Endothelial cell of umbilical vein (primary cell): ENCODE results near the gene TMLHE. TPM values are rescaled to one million over a fixed set of nuclear protein-coding genes. Genes with fewer than 3 reads are reported as not detected.

ENCODE experiments used
- BruUV-seq: library from RNA; stranded (reverse); fragments of 400-500 nt; replicated peaks from 2 replicates; lab custom pipeline; 2021; lab: Mats Ljungman, UMichigan
- CTCF ChIA-PET: fragments of 300-600, 350-600 bp; sonication (Branson Sonifier 250); formaldehyde crosslinking; loops from one replicate; lab custom pipeline; 2021; ENCODE audit warnings: antibody characterized with exemption, inconsistent platforms; lab: Charles Lee
- POLR2A ChIA-PET: fragments of 300-600, 350-600 bp; sonication (Branson Sonifier 250); formaldehyde crosslinking; loops from one replicate; lab custom pipeline; 2021; ENCODE audit warnings: antibody characterized with exemption, inconsistent platforms; lab: Charles Lee
- DNase-seq: peaks from one replicate; pipeline ENCODE4 v3.0.0-alpha.2; 2011; ENCODE audit warnings: low read depth, low spot score
- FAIRE-seq: peaks from 2 replicates; lab custom pipeline; 2011; peaks lifted over from hg19 to GRCh38; lab: Jason Lieb, UNC
- H2AFZ ChIP-seq: 2 replicates; pipeline ENCODE4 v1.6.0; 2012; ENCODE audit warnings: low read depth, low read length, control low read depth, inconsistent platforms
- H3K27ac ChIP-seq: 2 replicates; pipeline ENCODE4 v1.5.1; 2011; ENCODE audit warnings: low read depth, mild to moderate bottlenecking, control low read depth, low read length, moderate library complexity; ENCODE audit not compliant: insufficient read depth
- H3K27me3 ChIP-seq, 2 experiments: 2 replicates each; pipeline versions ENCODE4 v1.6.0 to v1.6.1; 2011; ENCODE audit warnings: low read length in 2 of 2, mixed read lengths in 1 of 2; ENCODE audit not compliant: control insufficient read depth in 2 of 2, insufficient read depth in 2 of 2
- H3K36me3 ChIP-seq, 2 experiments: 2 replicates in 1 of 2; 3 replicates in 1 of 2; pipeline ENCODE4 v1.5.1; 2011; ENCODE audit warnings: low read length in 2 of 2, mild to moderate bottlenecking in 1 of 2, moderate library complexity in 1 of 2; ENCODE audit not compliant: control insufficient read depth in 2 of 2, insufficient read depth in 2 of 2; ENCODE audit errors: extremely low read depth in 1 of 2
- H3K4me1 ChIP-seq: 3 replicates; pipeline ENCODE4 v1.5.1; 2011; ENCODE audit warnings: mild to moderate bottlenecking, low read length; ENCODE audit not compliant: control insufficient read depth, insufficient read depth; ENCODE audit errors: extremely low read depth
- H3K4me2 ChIP-seq: 2 replicates; pipeline ENCODE4 v1.6.1; 2011; ENCODE audit warnings: low read length, control low read depth, mixed read lengths; ENCODE audit not compliant: insufficient read depth
- H3K4me3 ChIP-seq, 3 experiments: fragments of 200-600 bp in 1 of 3; sonication (generic), shearing (Covaris generic) in 1 of 3; replicated peaks in 1 of 3; 2 replicates each; pipeline ENCODE4 v1.5.1; 2011 to 2016; ENCODE audit warnings: control low read depth in 3 of 3, low read length in 3 of 3, mild to moderate bottlenecking in 2 of 3, inconsistent platforms in 1 of 3, low read depth in 1 of 3, moderate library complexity in 1 of 3; ENCODE audit not compliant: insufficient read depth in 1 of 3
- H3K79me2 ChIP-seq: 2 replicates; pipeline ENCODE4 v1.6.0; 2012; ENCODE audit warnings: low read length, inconsistent platforms; ENCODE audit not compliant: control insufficient read depth, insufficient read depth
- H3K9ac ChIP-seq: replicated peaks from 2 replicates; pipeline ENCODE3; 2011; ENCODE audit warnings: low read length, control low read depth; ENCODE audit not compliant: insufficient read depth; ENCODE audit errors: extremely low read depth
- H3K9me1 ChIP-seq: replicated peaks from 3 replicates; pipeline ENCODE4 v1.6.0; 2011; ENCODE audit warnings: mild to moderate bottlenecking, low read length; ENCODE audit not compliant: control insufficient read depth, insufficient read depth; ENCODE audit errors: extremely low read depth
- H3K9me3 ChIP-seq: replicated peaks from 2 replicates; pipeline ENCODE4 v1.5.1; 2012; ENCODE audit warnings: low read length, inconsistent platforms; ENCODE audit not compliant: control insufficient read depth, insufficient read depth
- H4K20me1 ChIP-seq: replicated peaks from 2 replicates; pipeline ENCODE3; 2011; ENCODE audit warnings: mild to moderate bottlenecking, low read length; ENCODE audit not compliant: control insufficient read depth, insufficient read depth; ENCODE audit errors: extremely low read depth
- EZH2 ChIP-seq: IDR thresholded peaks from 2 replicates; pipeline ENCODE4 v1.6.1; 2012; ENCODE audit warnings: borderline replicate concordance, low read depth, mild to moderate bottlenecking, moderate library complexity, low read length, inconsistent platforms; ENCODE audit not compliant: severe bottlenecking
- FOS ChIP-seq: IDR thresholded peaks from 2 replicates; pipeline ENCODE4 v1.6.1; 2011; ENCODE audit warnings: mild to moderate bottlenecking, low read length, moderate library complexity, borderline replicate concordance; ENCODE audit not compliant: insufficient read depth
- GATA2 ChIP-seq: IDR thresholded peaks from 2 replicates; pipeline ENCODE4 v1.7.0; 2011; ENCODE audit warnings: low read depth, mild to moderate bottlenecking, moderate library complexity, mixed read lengths, low read length; ENCODE audit not compliant: insufficient read length, insufficient read depth
- JUN ChIP-seq: IDR thresholded peaks from 2 replicates; pipeline ENCODE4 v1.6.1; 2011; ENCODE audit warnings: borderline replicate concordance, low read depth; ENCODE audit not compliant: insufficient read length, insufficient read depth
- MAX ChIP-seq: IDR thresholded peaks from 2 replicates; pipeline ENCODE4 v1.6.1; 2011; ENCODE audit not compliant: insufficient read depth, insufficient read length
- MYC ChIP-seq: IDR thresholded peaks from one replicate; pipeline ENCODE4 v1.6.1; 2011; ENCODE audit warnings: mild to moderate bottlenecking, low read depth, low read length
- POLR2A ChIP-seq: IDR thresholded peaks from 2 replicates; pipeline ENCODE4 v1.6.1; 2012; ENCODE audit warnings: low read depth, mild to moderate bottlenecking, control low read depth, low read length
- POLR2AphosphoS5 ChIP-seq: IDR thresholded peaks from 2 replicates; pipeline ENCODE4 v1.6.1; 2012; ENCODE audit warnings: low read depth, mild to moderate bottlenecking, control low read depth, low read length, moderate library complexity; ENCODE audit not compliant: insufficient read depth
- dilution Hi-C: fragments of 300-500 bp; cut with MboI; formaldehyde crosslinking; loops from one replicate; pipeline ENCODE4 v1.15.0; 2019; ENCODE audit warnings: low sequenced_read_pairs; ENCODE audit not compliant: extremely low pct_ligation_motif_present
- intact Hi-C: fragments of 100-400 bp; cut with micrococcal nuclease; formaldehyde crosslinking; loops from one replicate; pipeline ENCODE4 v1.10.0; 2022
- polyA plus RNA-seq, 4 experiments: library from polyadenylated mRNA; depleted of rRNA in 3 of 4; stranded (reverse) in 3 of 4; unstranded in 1 of 4; fragments of >200 nt; gene quantifications; 2 replicates each; pipeline versions ENCODE4 v1.2.1 to v1.2.3, GENCODE V29; 2011 to 2012; ENCODE audit warnings: missing spikeins in 1 of 4
- total RNA-seq: library from RNA; stranded (reverse); gene quantifications from 2 replicates; pipeline ENCODE4 v1.2.3, GENCODE V29; 2021
- TF ChIP-seq, protein P1 (sequence below), 2 donors: IDR thresholded peaks; 1 replicate in 1 of 2; 2 replicates in 1 of 2; pipeline ENCODE4 v1.5.1; 2011; ENCODE audit warnings: low read length in 2 of 2, mild to moderate bottlenecking in 2 of 2, moderate library complexity in 2 of 2, control low read depth in 1 of 2, inconsistent platforms in 1 of 2, low read depth in 1 of 2; ENCODE audit not compliant: insufficient read depth in 1 of 2; ENCODE audit errors: extremely low read depth in 1 of 2

The TMLHE gene
- total and polyA plus RNA-seq, 2 donors (not counting 3 experiments of a cell fraction or from before 2014, with no cell fraction given), result 6.3 to 12.1 TPM

GRCh38 chrX:155563099-155563498 lies 49.7 kb downstream of the TMLHE start:
- Histone ChIP-seq H3K27ac (no peak overlapping the region), H3K27me3 (no peaks in the 10 kb centered on the region), H3K9ac (no peak overlapping the region), H3K9me1 (no peaks in the 10 kb centered on the region), H3K79me2 (no peaks in the 10 kb centered on the region), H2AFZ (no peak overlapping the region), H3K9me3 (no peaks in the 10 kb centered on the region), H4K20me1 (no peaks in the 10 kb centered on the region), H3K4me1 (no peaks in the 10 kb centered on the region), H3K4me3 (no peak overlapping the region), H3K4me2 (no peak overlapping the region), H3K36me3 (no peaks in the 10 kb centered on the region)
- intact Hi-C loops (no loop called here), dilution Hi-C loops (no loop called here)
- POLR2A ChIA-PET, result no interaction called here
- TF ChIP-seq FOS (no peak), MAX (no peak), JUN (no peak), MYC (no peak), POLR2A (no peak)
- DNase-seq, result no peak
- no TSS peak for BruUV-seq
- no peak for FAIRE-seq
- CTCF ChIA-PET, result no interaction called here

DNA sequence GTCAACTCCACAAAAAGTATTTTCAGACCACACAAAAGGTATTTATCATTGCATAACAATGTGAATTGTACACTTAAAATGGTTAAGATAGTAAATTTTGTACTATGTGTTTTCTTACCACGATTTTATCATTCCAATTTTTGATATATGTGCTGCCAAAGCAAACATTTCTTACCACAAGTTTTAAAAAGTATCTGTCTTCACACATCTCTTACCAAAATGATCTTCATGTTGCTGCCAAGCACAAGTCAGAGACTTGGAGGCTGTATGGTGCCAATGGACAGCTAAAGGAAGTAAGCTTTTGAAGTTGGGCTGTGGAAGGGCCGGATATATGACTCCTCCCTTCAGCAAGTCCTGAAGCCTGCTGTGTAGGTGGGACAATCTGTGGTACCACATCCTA lies 67.9 kb downstream of the TMLHE start:
- H3K79me2 ChIP-seq, result no peaks in the 10 kb centered on the region
- ChIA-PET CTCF (no interaction called here), POLR2A (no interaction called here)
- FAIRE-seq (no peak), DNase-seq (no peak)
- intact Hi-C loops (no loop called here), dilution Hi-C loops (no loop called here)
- H3K4me1 ChIP-seq, result no peaks in the 10 kb centered on the region
- no peak overlapping the region for H3K27ac ChIP-seq
- no peaks in the 10 kb centered on the region for H4K20me1 ChIP-seq
- H3K4me3 ChIP-seq, result no peak overlapping the region
- TF ChIP-seq POLR2A (no peak), POLR2AphosphoS5 (no peak), FOS (no peak), EZH2 (no peak), MAX (no peak), MYC (no peak), JUN (no peak), GATA2 (no peak)
- TF ChIP-seq, protein P1, sequence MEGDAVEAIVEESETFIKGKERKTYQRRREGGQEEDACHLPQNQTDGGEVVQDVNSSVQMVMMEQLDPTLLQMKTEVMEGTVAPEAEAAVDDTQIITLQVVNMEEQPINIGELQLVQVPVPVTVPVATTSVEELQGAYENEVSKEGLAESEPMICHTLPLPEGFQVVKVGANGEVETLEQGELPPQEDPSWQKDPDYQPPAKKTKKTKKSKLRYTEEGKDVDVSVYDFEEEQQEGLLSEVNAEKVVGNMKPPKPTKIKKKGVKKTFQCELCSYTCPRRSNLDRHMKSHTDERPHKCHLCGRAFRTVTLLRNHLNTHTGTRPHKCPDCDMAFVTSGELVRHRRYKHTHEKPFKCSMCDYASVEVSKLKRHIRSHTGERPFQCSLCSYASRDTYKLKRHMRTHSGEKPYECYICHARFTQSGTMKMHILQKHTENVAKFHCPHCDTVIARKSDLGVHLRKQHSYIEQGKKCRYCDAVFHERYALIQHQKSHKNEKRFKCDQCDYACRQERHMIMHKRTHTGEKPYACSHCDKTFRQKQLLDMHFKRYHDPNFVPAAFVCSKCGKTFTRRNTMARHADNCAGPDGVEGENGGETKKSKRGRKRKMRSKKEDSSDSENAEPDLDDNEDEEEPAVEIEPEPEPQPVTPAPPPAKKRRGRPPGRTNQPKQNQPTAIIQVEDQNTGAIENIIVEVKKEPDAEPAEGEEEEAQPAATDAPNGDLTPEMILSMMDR (IDR thresholded peaks at IDR 0.05; ENCODE audit: extremely low read depth in 1 of 2, insufficient read depth in 1 of 2, low read depth in 1 of 2, low read length in 2 of 2), result no peak
- no peaks in the 10 kb centered on the region for H3K9me3 ChIP-seq
- no peak overlapping the region for H3K9ac ChIP-seq
- no peaks in the 10 kb centered on the region for H3K36me3 ChIP-seq
- no peak overlapping the region for H2AFZ ChIP-seq
- H3K27me3 ChIP-seq, result no peaks in the 10 kb centered on the region
- no peak overlapping the region for H3K4me2 ChIP-seq
- no TSS peak for BruUV-seq
- H3K9me1 ChIP-seq, result no peaks in the 10 kb centered on the region
